ENCODE data around the gene HIVEP3. TPM values are rescaled to one million over a fixed set of nuclear protein-coding genes. Genes with fewer than 3 reads are reported as not detected.

HIVEP3 gene
- total RNA-seq, 1 donor from 2014 or later: 5.7 TPM

- DNase-seq: no peak
Measured at GRCh38 chr1:41523071-41523470, 395.7 kb downstream of the HIVEP3 start.

GRCh38 chr1:41521766-41522165, 397.0 kb downstream of the HIVEP3 start:
- intact Hi-C loops (cut with micrococcal nuclease): no loop called here
- Histone ChIP-seq H3K27ac (replicated peaks) (no peak overlapping the region), H3K27me3 (ENCODE audit: low read depth) (no peaks in the 10 kb centered on the region), H3K4me3 (no peak overlapping the region), H3K4me1 (peaks cover 10% of the 10 kb centered on the region), H3K36me3 (no peaks in the 10 kb centered on the region), H3K9me3 (replicated peaks) (no peaks in the 10 kb centered on the region)
- no peak for TF ChIP-seq CTCF (IDR thresholded peaks at IDR 0.05; ENCODE audit: borderline replicate concordance)
- DNase-seq: no peak

More at GRCh38 chr1:41523071-41523470, 395.7 kb downstream of the HIVEP3 start:
- Histone ChIP-seq H3K36me3 (no peaks in the 10 kb centered on the region), H3K4me1 (no peaks in the 10 kb centered on the region), H3K27me3 (ENCODE audit: low read depth) (no peaks in the 10 kb centered on the region), H3K4me3 (no peak overlapping the region), H3K9me3 (replicated peaks) (no peaks in the 10 kb centered on the region), H3K27ac (replicated peaks) (no peak overlapping the region)
- intact Hi-C loops (cut with micrococcal nuclease): no loop called here
- TF ChIP-seq CTCF (IDR thresholded peaks at IDR 0.05; ENCODE audit: borderline replicate concordance): no peak

GRCh38 chr1:41520951-41521752, 397.6 kb downstream of the HIVEP3 start:
- H3K4me3 ChIP-seq: no peak overlapping the region
- H3K36me3 ChIP-seq: no peaks in the 10 kb centered on the region
- no peaks in the 10 kb centered on the region for H3K27me3 ChIP-seq (ENCODE audit: low read depth)
- H3K9me3 ChIP-seq (replicated peaks): no peaks in the 10 kb centered on the region
- TF ChIP-seq CTCF (IDR thresholded peaks at IDR 0.05; ENCODE audit: borderline replicate concordance): no peak
- intact Hi-C loops (cut with micrococcal nuclease): no loop called here
- peaks cover 16% of the 10 kb centered on the region for H3K4me1 ChIP-seq
- no peak for DNase-seq
- H3K27ac ChIP-seq (replicated peaks): no peak overlapping the region

GRCh38 chr1:41519667-41520066, 399.1 kb downstream of the HIVEP3 start:
- Histone ChIP-seq H3K36me3 (no peaks in the 10 kb centered on the region), H3K4me3 (no peak overlapping the region), H3K27me3 (ENCODE audit: low read depth) (no peaks in the 10 kb centered on the region), H3K9me3 (replicated peaks) (no peaks in the 10 kb centered on the region), H3K27ac (replicated peaks) (no peak overlapping the region), H3K4me1 (peaks cover 29% of the 10 kb centered on the region)
- intact Hi-C loops (cut with micrococcal nuclease): no loop called here
- DNase-seq: no peak
- TF ChIP-seq CTCF (IDR thresholded peaks at IDR 0.05; ENCODE audit: borderline replicate concordance): no peak

GRCh38 chr1:41518471-41518870, 400.3 kb downstream of the HIVEP3 start:
- no peak for DNase-seq
- TF ChIP-seq CTCF (IDR thresholded peaks at IDR 0.05; ENCODE audit: borderline replicate concordance): no peak
- Histone ChIP-seq H3K36me3 (no peaks in the 10 kb centered on the region), H3K4me3 (no peak overlapping the region), H3K27me3 (ENCODE audit: low read depth) (no peaks in the 10 kb centered on the region), H3K9me3 (replicated peaks) (no peaks in the 10 kb centered on the region), H3K4me1 (peaks cover 35% of the 10 kb centered on the region), H3K27ac (replicated peaks) (no peak overlapping the region)
- intact Hi-C loops (cut with micrococcal nuclease): no loop called here

All from left ventricle myocardium inferior (tissue), 1 donor.